Measurements from ENCODE around the gene SMIM29. TPM values are rescaled to one million over a fixed set of nuclear protein-coding genes. Genes with fewer than 3 reads are reported as not detected.

The SMIM29 gene
- total RNA-seq = 27.2 and 30.5 TPM in 2 replicates

DNA sequence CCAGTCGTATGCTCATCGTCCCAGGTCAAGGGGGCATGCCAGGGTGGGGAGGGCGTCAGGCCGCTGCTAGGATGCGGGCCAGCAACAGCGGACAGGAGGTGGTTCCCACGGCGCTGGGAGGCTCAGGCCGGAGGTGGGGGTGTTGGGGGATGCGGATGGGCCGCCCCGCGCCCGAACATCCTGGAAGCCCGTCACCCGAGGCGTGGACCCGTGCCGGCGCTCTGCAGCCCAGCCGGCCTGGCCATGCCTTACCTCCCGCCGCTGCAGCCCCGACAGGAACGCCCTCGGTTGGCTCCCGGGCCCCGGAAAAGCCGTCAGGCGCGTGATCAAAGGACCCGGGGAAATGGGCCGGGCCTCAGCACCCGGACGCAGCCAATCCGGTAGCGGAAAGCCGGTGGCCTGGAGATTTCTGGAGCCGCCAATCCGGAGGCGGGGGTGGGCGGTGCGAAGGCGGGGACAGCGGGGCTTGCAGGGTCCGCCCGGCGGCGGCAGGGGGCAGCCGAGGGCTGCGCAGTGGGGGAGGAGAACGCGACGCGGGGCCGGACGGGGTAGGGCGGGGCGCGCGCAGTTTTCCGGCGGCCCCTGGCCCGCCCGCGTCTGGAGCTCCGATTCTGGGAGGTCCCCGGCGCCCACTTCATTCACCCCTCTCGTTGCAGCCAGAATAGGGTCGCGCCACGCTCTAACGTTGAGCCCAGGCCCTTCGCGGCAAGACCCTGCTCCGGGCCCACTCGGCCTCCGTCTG, at the start of gene SMIM29:
Gene SMIM29, minus strand, starts transcription at position 280 of the 742 bp plus-strand sequence. CDS start 1,215 bp downstream, outside the sequence.

DNA sequence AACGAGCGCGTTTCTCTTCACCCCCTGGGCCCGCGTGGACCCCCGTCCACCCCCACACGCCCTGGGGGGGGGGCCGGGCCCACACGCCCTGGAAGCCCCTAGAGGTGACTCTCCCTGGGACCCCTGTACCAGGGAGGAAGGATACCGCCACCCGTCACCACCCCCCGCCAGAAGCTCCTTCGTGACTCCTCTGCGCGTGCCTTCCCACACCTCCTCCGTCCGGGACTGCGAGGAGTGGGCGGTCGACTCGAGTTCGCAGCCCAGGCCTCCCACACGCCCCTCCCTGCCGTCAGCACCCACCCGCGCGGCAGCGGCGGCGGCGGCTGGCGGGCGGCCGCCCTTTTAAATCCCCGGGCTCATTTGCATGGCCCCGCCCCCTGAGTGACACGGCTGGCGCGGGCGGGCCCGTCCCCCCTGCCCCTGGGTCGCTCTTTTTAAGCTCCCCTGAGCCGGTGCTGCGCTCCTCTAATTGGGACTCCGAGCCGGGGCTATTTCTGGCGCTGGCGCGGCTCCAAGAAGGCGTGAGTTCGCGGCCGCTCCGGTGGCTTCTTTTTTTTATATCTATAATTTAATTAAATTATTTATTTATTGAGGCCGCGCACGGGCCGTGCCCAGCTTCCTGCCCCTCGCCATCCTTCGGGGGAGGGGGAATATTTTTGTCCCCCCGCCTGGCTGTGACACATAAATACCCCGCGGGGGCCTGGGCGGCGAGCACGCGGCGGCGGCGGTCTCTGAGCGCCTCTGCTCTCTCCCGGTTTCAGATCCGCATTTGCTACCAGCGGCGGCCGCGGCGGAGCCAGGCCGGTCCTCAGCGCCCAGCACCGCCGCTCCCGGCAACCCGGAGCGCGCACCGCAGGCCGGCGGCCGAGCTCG, 12.1 kb downstream of the SMIM29 start, which contains the start of gene HMGA1:
Gene HMGA1, plus strand, starts transcription at position 431 of the 873 bp plus-strand sequence. CDS start 3,908 bp downstream, outside the sequence.

Other genes with a start within 250 kb of the SMIM29 start
- not detected in 2 replicates for gene GRM4, start 102.9 kb downstream of the SMIM29 start, total RNA-seq
- 75.5 and 173 TPM in 2 replicates for gene HMGA1, start 12.1 kb downstream of the SMIM29 start, total RNA-seq
- 15.4 and 20.6 TPM in 2 replicates for gene NUDT3, start 143.7 kb upstream of the SMIM29 start, total RNA-seq
- 5,879 and 7,152 TPM in 2 replicates for gene RPS10, start 177.1 kb upstream of the SMIM29 start, total RNA-seq
- 0.09 TPM in 1 of 2 replicates, not detected in the other for gene PACSIN1, start 217.1 kb upstream of the SMIM29 start, total RNA-seq

Measured in pericardium fibroblast (primary cell).